Calu3 (cell line): ENCODE data around the gene OSBPL3. TPM values are rescaled to one million over a fixed set of nuclear protein-coding genes. Genes with fewer than 3 reads are reported as not detected.

Source experiments
- BruUV-seq: library from RNA; stranded (reverse); fragments of 400-500 nt; replicated peaks from 2 replicates; lab custom pipeline; 2021; lab: Mats Ljungman, UMichigan
- CTCF ChIA-PET: fragments of 300-600 bp; sonication (Branson Sonifier 250); formaldehyde crosslinking; loops from one replicate; lab custom pipeline; 2022; ENCODE audit warnings: antibody characterized with exemption; lab: Charles Lee
- DNase-seq: peaks from one replicate; pipeline ENCODE4 v3.0.0; 2022
- H3K27ac Mint-ChIP-seq: one replicate; pipeline ENCODE4 v1.8.0; 2022; ENCODE audit warnings: mixed read lengths; ENCODE audit not compliant: unreplicated experiment
- H3K27me3 Mint-ChIP-seq: one replicate; pipeline ENCODE4 v1.8.0; 2022; ENCODE audit warnings: mixed read lengths; ENCODE audit not compliant: unreplicated experiment
- H3K36me3 Mint-ChIP-seq: one replicate; pipeline ENCODE4 v1.8.0; 2022; ENCODE audit warnings: mild to moderate bottlenecking, moderate library complexity, mixed read lengths; ENCODE audit not compliant: insufficient read depth, unreplicated experiment
- H3K4me1 Mint-ChIP-seq: one replicate; pipeline ENCODE4 v1.8.0; 2022; ENCODE audit warnings: mild to moderate bottlenecking, low read depth, mixed read lengths; ENCODE audit not compliant: unreplicated experiment
- H3K4me3 Mint-ChIP-seq: one replicate; pipeline ENCODE4 v1.8.0; 2022; ENCODE audit warnings: mild to moderate bottlenecking, low read depth, moderate library complexity, mixed read lengths; ENCODE audit not compliant: unreplicated experiment
- H3K9me3 Mint-ChIP-seq: one replicate; pipeline ENCODE4 v1.8.0; 2022; ENCODE audit warnings: low read depth, mixed read lengths; ENCODE audit not compliant: unreplicated experiment
- CTCF ChIP-seq: fragments of 200-600 bp; IDR thresholded peaks from one replicate; pipeline ENCODE4 v1.8.0; 2022; ENCODE audit warnings: antibody characterized with exemption; ENCODE audit not compliant: unreplicated experiment
- intact Hi-C: fragments of 100-400 bp; cut with micrococcal nuclease; formaldehyde crosslinking; loops from one replicate; pipeline ENCODE4 v1.10.0; 2022; ENCODE audit not compliant: unreplicated experiment
- total RNA-seq: library from RNA; stranded (reverse); gene quantifications from 2 replicates; pipeline ENCODE4 v1.2.3, GENCODE V29; 2022

The OSBPL3 gene
- total RNA-seq, 1 experiment from 2014 or later: 136 TPM

GRCh38 chr7:24769014-24769830 lies 210.8 kb downstream of the OSBPL3 start:
- BruUV-seq: no TSS peak
- Mint-ChIP-seq H3K27me3 (no peaks in the 10 kb centered on the region), H3K4me1 (no peaks in the 10 kb centered on the region), H3K36me3 (no peaks in the 10 kb centered on the region), H3K4me3 (no peak overlapping the region), H3K9me3 (no peaks in the 10 kb centered on the region), H3K27ac (no peak overlapping the region)
- intact Hi-C loops: no loop called here
- CTCF ChIA-PET: no interaction called here
- no peak for DNase-seq
- TF ChIP-seq CTCF: no peak

- TF ChIP-seq CTCF: no peak
- CTCF ChIA-PET: no interaction called here
- Mint-ChIP-seq H3K27me3 (no peaks in the 10 kb centered on the region), H3K4me3 (no peak overlapping the region), H3K36me3 (no peaks in the 10 kb centered on the region), H3K9me3 (no peaks in the 10 kb centered on the region), H3K4me1 (no peaks in the 10 kb centered on the region), H3K27ac (no peak overlapping the region)
- intact Hi-C loops: no loop called here
- no TSS peak for BruUV-seq
- no peak for DNase-seq
These were observed 212.0 kb downstream of the OSBPL3 start for GRCh38 chr7:24767878-24768569.

- intact Hi-C loops: no loop called here
- no peaks in the 10 kb centered on the region for H3K27me3 Mint-ChIP-seq
- CTCF ChIA-PET: no interaction called here
These were observed 214.8 kb downstream of the OSBPL3 start for GRCh38 chr7:24764972-24765744.

More at GRCh38 chr7:24764972-24765744, 214.8 kb downstream of the OSBPL3 start:
- Mint-ChIP-seq H3K27ac (no peak overlapping the region), H3K4me1 (no peaks in the 10 kb centered on the region), H3K9me3 (no peaks in the 10 kb centered on the region), H3K36me3 (no peaks in the 10 kb centered on the region), H3K4me3 (no peak overlapping the region)
- no peak for TF ChIP-seq CTCF
- DNase-seq: no peak
- BruUV-seq: no TSS peak
